Activated effector memory CD4-positive, alpha-beta T cell treated with anti-CD3 and anti-CD28 coated beads, Interleukin-2, amount 50 U/mL, for 16 hours (primary cell): ENCODE results near the gene HMCN1.
"Not testable (repeated sequence)": the region's sequence is repeated elsewhere in the genome, so short reads cannot be mapped to it uniquely, and the experiment has no call there.

Experiments
- DNase-seq: peaks from one replicate; pipeline ENCODE4 v3.0.0-alpha.2; 2020

The HMCN1 gene

GRCh38 chr1:186102107-186102506 is 367.9 kb downstream of the HMCN1 start:
- no peak for DNase-seq

GRCh38 chr1:186102547-186103148 is 368.5 kb downstream of the HMCN1 start:
- DNase-seq, result no peak

GRCh38 chr1:186104459-186104858 is 370.3 kb downstream of the HMCN1 start:
- no peak for DNase-seq

- DNase-seq, result no peak
Measured at GRCh38 chr1:186112280-186112679, 378.1 kb downstream of the HMCN1 start.

- DNase-seq, result no peak
Measured at GRCh38 chr1:186113461-186113860, 379.3 kb downstream of the HMCN1 start.

- no peak for DNase-seq
Measured at GRCh38 chr1:186118724-186119123, 384.5 kb downstream of the HMCN1 start.

- DNase-seq, result no peak
Measured at GRCh38 chr1:186122837-186123236, 388.6 kb downstream of the HMCN1 start.

GRCh38 chr1:186125035-186125434 is 390.8 kb downstream of the HMCN1 start:
- no peak for DNase-seq

- DNase-seq, result no peak
Measured at GRCh38 chr1:186125511-186125910, 391.3 kb downstream of the HMCN1 start.

GRCh38 chr1:186129758-186130157 is 395.6 kb downstream of the HMCN1 start:
- no peak for DNase-seq

GRCh38 chr1:186139115-186139514 is 404.9 kb downstream of the HMCN1 start:
- no peak for DNase-seq

GRCh38 chr1:186139701-186140100 is 405.5 kb downstream of the HMCN1 start:
- no peak for DNase-seq

GRCh38 chr1:186142159-186142558 is 408.0 kb downstream of the HMCN1 start:
- DNase-seq, result no peak

- DNase-seq, result no peak
Measured at GRCh38 chr1:186142916-186143315, 408.7 kb downstream of the HMCN1 start.

- DNase-seq, result no peak
Measured at GRCh38 chr1:186143481-186143880, 409.3 kb downstream of the HMCN1 start.

GRCh38 chr1:186144505-186144904 is 410.3 kb downstream of the HMCN1 start:
- no peak for DNase-seq

- DNase-seq, result no peak
Measured at GRCh38 chr1:186146974-186147373, 412.8 kb downstream of the HMCN1 start.

- DNase-seq, result no peak
Measured at GRCh38 chr1:186149591-186149990, 415.4 kb downstream of the HMCN1 start.

- no peak for DNase-seq
Measured at GRCh38 chr1:186152227-186152619, 418.0 kb downstream of the HMCN1 start.

- no peak for DNase-seq
Measured at GRCh38 chr1:186152620-186153239, 418.5 kb downstream of the HMCN1 start.

GRCh38 chr1:186154651-186155050 is 420.5 kb downstream of the HMCN1 start:
- no peak for DNase-seq

GRCh38 chr1:186155594-186155993 is 421.4 kb downstream of the HMCN1 start:
- no peak for DNase-seq

- not testable (repeated sequence) for DNase-seq
Measured at GRCh38 chr1:186162895-186163294, 428.7 kb downstream of the HMCN1 start.

GRCh38 chr1:186164773-186165172 is 430.6 kb downstream of the HMCN1 start:
- DNase-seq, result no peak

GRCh38 chr1:186165303-186165702 is 431.1 kb downstream of the HMCN1 start:
- no peak for DNase-seq
